Erythroblast (primary cell): ENCODE data around the gene ZMIZ1.

Experiments used
- GATA1 ChIP-seq: IDR thresholded peaks from 2 replicates; pipeline ENCODE4 v1.6.1; 2011; ENCODE audit warnings: low read depth, mild to moderate bottlenecking, control low read depth, low read length, moderate library complexity
- POLR2A ChIP-seq: IDR thresholded peaks from 2 replicates; pipeline ENCODE4 v1.6.1; 2011; ENCODE audit warnings: mild to moderate bottlenecking, low read length

- TF ChIP-seq POLR2A (no peak), GATA1 (no peak)
Observed at GRCh38 chr10:79108728-79109127, 40.0 kb downstream of the ZMIZ1 start.
